H1 (cell line): ENCODE results near the gene NXPE1. TPM values are rescaled to one million over a fixed set of nuclear protein-coding genes. Genes with fewer than 3 reads are reported as not detected.

ENCODE experiments used
- CBX8 ChIP-seq: fragments of 300-800, 300-1000 bp; sonication (generic); IDR thresholded peaks from 2 replicates; pipeline ENCODE4 v1.7.1; 2016; ENCODE audit warnings: low read depth, low read length, borderline replicate concordance
- CHD7 ChIP-seq: fragments of 300-600 bp; sonication (generic); IDR thresholded peaks from 2 replicates; pipeline ENCODE4 v1.7.1; 2012; ENCODE audit warnings: low read length, moderate library complexity, mild to moderate bottlenecking, inconsistent platforms; ENCODE audit not compliant: insufficient replicate concordance
- EZH2 ChIP-seq: fragments of 200-600 bp; sonication (generic); IDR thresholded peaks from 2 replicates; pipeline ENCODE4 v1.7.1; 2012; ENCODE audit warnings: low read depth, mild to moderate bottlenecking, moderate library complexity, low read length, inconsistent platforms; ENCODE audit not compliant: severe bottlenecking
- RXRA ChIP-seq: IDR thresholded peaks from 2 replicates; pipeline ENCODE4 v1.6.1; 2011; ENCODE audit warnings: low read depth, mild to moderate bottlenecking, low read length, moderate library complexity; ENCODE audit not compliant: insufficient read depth
- polyA plus RNA-seq, 7 experiments: library from polyadenylated mRNA; depleted of rRNA in 3 of 7; stranded (reverse) in 5 of 7; unstranded in 2 of 7; fragments of >200 nt in 5 of 7; fragments of 200-250 nt in 2 of 7; gene quantifications; 1 replicate in 5 of 7; 2 replicates in 1 of 7; 4 replicates in 1 of 7; pipeline versions ENCODE4 v1.2.1 to v1.2.3, GENCODE V29; 2011 to 2013; ENCODE audit warnings: missing spikeins in 2 of 7, mixed read lengths in 2 of 7
- total RNA-seq: library from RNA; stranded (reverse); fragmentation: NEBNext Ultra II Directional; extraction: Animal tissue kit (Norgen Biotek cat#: 25700); gene quantifications from 2 replicates; pipeline ENCODE4 v1.2.1, GENCODE V29; 2021

NXPE1 gene
- total and polyA plus RNA-seq, 2 of the 8 experiments (the other 6 are each of a cell fraction or from before 2014, with no cell fraction given): not detected

- no peak for TF ChIP-seq RXRA
- no peak for TF ChIP-seq CBX8
- no peak for TF ChIP-seq CHD7
- no peak for TF ChIP-seq EZH2
- TF ChIP-seq, all 59 proteins: peak for 0
These were observed 35.9 kb upstream of the NXPE1 start, which contains the start of gene NXPE4 (continued) for GRCh38 chr11:114595571-114595970.
